Mucosa of rectum (tissue), 2 donors: Measurements from ENCODE around the gene PXDN.

ENCODE experiments used
- H3K27ac ChIP-seq, 2 donors: one replicate each; pipeline ENCODE4 v1.7.0; 2013; ENCODE audit warnings: inconsistent platforms in 2 of 2, low read depth in 2 of 2, low read length in 2 of 2
- H3K27me3 ChIP-seq, 2 donors: one replicate each; pipeline ENCODE4 v1.7.0; 2013; ENCODE audit warnings: low read length in 2 of 2; ENCODE audit not compliant: control insufficient read depth in 2 of 2, insufficient read depth in 2 of 2
- H3K36me3 ChIP-seq, 2 donors: one replicate each; pipeline ENCODE4 v1.7.0; 2013; ENCODE audit warnings: low read length in 2 of 2; ENCODE audit not compliant: control insufficient read depth in 2 of 2, insufficient read depth in 2 of 2
- H3K4me1 ChIP-seq, 2 donors: one replicate each; pipeline ENCODE4 v1.7.0; 2013; ENCODE audit warnings: low read length in 2 of 2, mild to moderate bottlenecking in 1 of 2; ENCODE audit not compliant: control insufficient read depth in 2 of 2, insufficient read depth in 2 of 2
- H3K4me3 ChIP-seq, 2 donors: one replicate each; pipeline ENCODE4 v1.7.0; 2013; ENCODE audit warnings: low read length in 2 of 2
- H3K9ac ChIP-seq, 2 donors: one replicate each; pipeline ENCODE4 v1.7.0; 2013; ENCODE audit warnings: low read length in 2 of 2, low read depth in 1 of 2, mild to moderate bottlenecking in 1 of 2
- H3K9me3 ChIP-seq, 2 donors: one replicate each; pipeline ENCODE4 v1.7.0; 2013; ENCODE audit warnings: low read length in 2 of 2; ENCODE audit not compliant: control insufficient read depth in 2 of 2
- donor health status: healthy.
- donor health status: Normal muscosa, but diverticular disease.

PXDN gene

DNA sequence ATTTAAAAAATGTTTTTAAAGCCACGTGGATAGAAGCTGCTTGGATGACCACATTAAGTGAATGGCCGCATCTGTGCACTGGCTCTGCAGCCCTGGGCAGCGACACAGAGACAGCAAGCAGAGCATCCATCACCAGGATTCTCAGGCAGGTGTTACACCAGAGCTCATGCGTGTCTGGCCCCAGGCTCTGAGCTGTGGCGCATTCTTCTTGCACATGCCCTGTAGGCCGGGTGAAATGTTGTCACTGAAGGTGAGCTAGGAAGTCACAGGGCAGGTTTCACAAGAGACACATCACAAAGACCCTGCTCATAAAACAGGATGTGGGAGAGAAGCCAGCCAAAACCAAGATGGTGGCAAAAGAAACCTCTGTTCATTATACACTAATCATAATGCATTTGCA lies 8.4 kb upstream of the PXDN start:
- Histone ChIP-seq H3K4me1 (no peaks in the 10 kb centered on the region), H3K27me3 (no peaks in the 10 kb centered on the region), H3K4me3 (no peak overlapping the region)

DNA sequence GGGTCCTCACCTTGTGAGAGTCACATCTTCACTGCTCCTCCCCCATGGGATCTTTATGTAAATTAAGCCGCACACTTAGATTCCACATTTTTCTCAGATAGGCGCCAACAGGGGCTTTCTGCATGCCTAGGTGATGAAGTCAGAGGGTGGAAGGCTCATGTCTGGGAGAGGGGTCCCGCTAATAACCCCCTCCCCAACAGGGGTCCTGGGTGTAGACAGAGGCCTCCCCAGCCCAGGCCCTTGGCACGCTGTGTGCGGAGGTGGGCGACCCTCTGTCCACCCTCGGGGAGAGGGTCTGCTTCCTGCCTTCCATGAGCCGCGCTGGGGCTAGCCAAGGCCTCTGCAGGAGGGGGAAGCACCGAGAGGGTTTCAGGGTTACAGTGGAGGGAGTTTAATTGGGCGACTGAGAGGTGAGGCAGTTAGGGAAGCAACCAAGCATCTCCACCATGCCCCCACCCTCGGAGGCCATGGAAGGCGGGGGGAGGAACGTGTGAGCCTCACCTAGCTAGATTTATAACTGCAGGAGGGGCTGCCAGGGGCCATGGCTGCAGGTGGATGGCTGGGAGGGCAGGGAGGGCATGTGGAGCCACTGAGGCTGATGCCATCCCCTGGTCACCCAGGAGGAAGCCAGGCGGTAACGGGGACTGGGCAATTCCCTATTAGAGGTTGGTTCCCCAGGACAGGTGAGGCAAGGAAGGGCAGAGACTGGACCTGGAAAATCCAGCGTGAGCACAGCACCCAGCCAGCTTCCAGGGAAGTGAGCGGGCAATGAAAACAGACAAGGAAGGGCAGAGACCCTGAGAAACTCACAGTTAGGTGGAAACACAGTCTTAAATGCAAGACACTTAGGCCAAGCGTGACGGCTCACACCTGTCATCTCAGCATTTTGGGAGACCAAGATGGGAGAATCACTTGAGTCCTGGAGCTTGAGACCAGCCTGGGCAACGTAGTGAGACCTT lies 7.7 kb upstream of the PXDN start:
- Histone ChIP-seq H3K27ac (no peak overlapping the region), H3K9me3 (peaks cover 0 to 2% of the 10 kb centered on the region in 2 donors), H3K27me3 (peaks cover 0 to 1% of the 10 kb centered on the region in 2 donors), H3K4me1 (no peaks in the 10 kb centered on the region), H3K4me3 (no peak overlapping the region), H3K9ac (no peak overlapping the region), H3K36me3 (no peaks in the 10 kb centered on the region)

More for the DNA sequence above, 8.4 kb upstream of the PXDN start:
- Histone ChIP-seq H3K9ac (no peak overlapping the region), H3K27ac (no peak overlapping the region), H3K9me3 (peaks cover 0 to 2% of the 10 kb centered on the region in 2 donors), H3K36me3 (no peaks in the 10 kb centered on the region)

GRCh38 chr2:1750933-1751766 lies 6.8 kb upstream of the PXDN start:
- Histone ChIP-seq H3K27me3 (peaks cover 0 to 9% of the 10 kb centered on the region in 2 donors), H3K27ac (no peak overlapping the region), H3K36me3 (no peaks in the 10 kb centered on the region), H3K9ac (no peak overlapping the region), H3K4me3 (no peak overlapping the region), H3K9me3 (peaks cover 0 to 2% of the 10 kb centered on the region in 2 donors), H3K4me1 (no peaks in the 10 kb centered on the region)

- H3K4me1 ChIP-seq = no peaks in the 10 kb centered on the region
- H3K9ac ChIP-seq = no peak overlapping the region
- H3K27ac ChIP-seq = no peak overlapping the region
- H3K4me3 ChIP-seq = no peak overlapping the region
- H3K36me3 ChIP-seq = no peaks in the 10 kb centered on the region
- H3K27me3 ChIP-seq = peaks cover 0 to 9% of the 10 kb centered on the region in 2 donors
- peaks cover 0 to 2% of the 10 kb centered on the region in 2 donors for H3K9me3 ChIP-seq
Measured at GRCh38 chr2:1750270-1750932, 6.1 kb upstream of the PXDN start.

DNA sequence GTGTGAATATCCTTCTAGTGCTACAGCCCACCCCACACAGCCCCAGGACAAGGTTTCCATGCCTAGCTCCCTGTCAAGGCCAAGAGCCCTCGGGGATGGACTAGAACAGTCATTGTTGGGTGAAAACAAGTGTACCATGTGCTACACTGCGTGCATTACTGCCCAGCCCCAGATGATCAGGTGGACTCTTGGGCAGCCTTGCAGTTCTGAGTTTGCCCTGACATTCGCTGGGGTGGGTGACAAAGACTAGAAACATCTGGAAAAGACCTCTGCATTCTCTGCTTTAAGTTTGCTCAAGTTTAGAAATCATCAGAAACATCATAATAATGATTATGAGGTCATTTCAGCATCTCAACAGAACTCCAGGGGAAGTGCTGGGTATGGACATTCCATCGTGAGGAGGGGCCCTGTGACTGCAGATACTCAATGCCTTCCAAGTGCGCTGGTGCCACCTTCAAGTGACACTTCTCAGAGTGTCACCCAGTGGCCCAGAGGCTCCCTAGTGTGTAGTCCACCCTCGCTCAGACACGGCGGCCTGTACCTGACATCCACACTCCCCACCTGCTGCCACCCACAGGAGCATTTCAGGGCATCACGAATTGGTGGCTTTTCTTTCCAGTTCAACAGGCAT lies 5.3 kb upstream of the PXDN start:
- H3K4me1 ChIP-seq = no peaks in the 10 kb centered on the region
- H3K27me3 ChIP-seq = peaks cover 0 to 9% of the 10 kb centered on the region in 2 donors
- H3K4me3 ChIP-seq = no peak overlapping the region
- H3K9me3 ChIP-seq = peaks cover 0 to 2% of the 10 kb centered on the region in 2 donors
- no peak overlapping the region for H3K27ac ChIP-seq
- H3K9ac ChIP-seq = no peak overlapping the region
- H3K36me3 ChIP-seq = no peaks in the 10 kb centered on the region

GRCh38 chr2:1748741-1749488 lies 4.6 kb upstream of the PXDN start:
- Histone ChIP-seq H3K27ac (no peak overlapping the region), H3K9ac (no peak overlapping the region), H3K9me3 (peaks cover 0 to under 1% of the 10 kb centered on the region in 2 donors), H3K36me3 (no peaks in the 10 kb centered on the region), H3K4me3 (no peak overlapping the region), H3K27me3 (peaks cover 0 to 9% of the 10 kb centered on the region in 2 donors), H3K4me1 (no peaks in the 10 kb centered on the region)

- no peak overlapping the region for H3K9ac ChIP-seq
- H3K4me3 ChIP-seq = no peak overlapping the region
- peaks cover 0 to 9% of the 10 kb centered on the region in 2 donors for H3K27me3 ChIP-seq
- no peaks in the 10 kb centered on the region for H3K4me1 ChIP-seq
- no peak overlapping the region for H3K27ac ChIP-seq
- no peaks in the 10 kb centered on the region for H3K9me3 ChIP-seq
- H3K36me3 ChIP-seq = no peaks in the 10 kb centered on the region
Measured at GRCh38 chr2:1748176-1748740, 3.9 kb upstream of the PXDN start.

- H3K27me3 ChIP-seq = peaks cover 2 to 9% of the 10 kb centered on the region in 2 donors
- H3K9ac ChIP-seq = no peak overlapping the region
- H3K9me3 ChIP-seq = no peaks in the 10 kb centered on the region
- H3K4me1 ChIP-seq = no peaks in the 10 kb centered on the region
- no peak overlapping the region for H3K27ac ChIP-seq
- no peaks in the 10 kb centered on the region for H3K36me3 ChIP-seq
- no peak overlapping the region for H3K4me3 ChIP-seq
Measured at GRCh38 chr2:1747065-1747941, 3.0 kb upstream of the PXDN start.
